HFF-Myc (cell line): ENCODE data around the gene HSPB6.

Experiments
- DNase-seq: peaks from one replicate; pipeline ENCODE4 v3.0.0-alpha.2; 2011; ENCODE audit warnings: low read depth; ENCODE audit errors: extremely low read depth
- H3K4me3 ChIP-seq: replicated peaks from 2 replicates; pipeline ENCODE4 v1.5.1; 2011; ENCODE audit warnings: low read depth, mild to moderate bottlenecking, control low read depth, low read length
- TF ChIP-seq, protein P1 (sequence below): IDR thresholded peaks from 2 replicates; pipeline ENCODE4 v1.5.1; 2012; ENCODE audit warnings: mild to moderate bottlenecking, low read depth, low read length, control low read depth; ENCODE audit errors: missing control alignments

The HSPB6 gene

GRCh38 chr19:35732540-35733179, 24.2 kb downstream of the HSPB6 start:
- no peak for DNase-seq
- H3K4me3 ChIP-seq, result no peak overlapping the region
- TF ChIP-seq, protein P1, sequence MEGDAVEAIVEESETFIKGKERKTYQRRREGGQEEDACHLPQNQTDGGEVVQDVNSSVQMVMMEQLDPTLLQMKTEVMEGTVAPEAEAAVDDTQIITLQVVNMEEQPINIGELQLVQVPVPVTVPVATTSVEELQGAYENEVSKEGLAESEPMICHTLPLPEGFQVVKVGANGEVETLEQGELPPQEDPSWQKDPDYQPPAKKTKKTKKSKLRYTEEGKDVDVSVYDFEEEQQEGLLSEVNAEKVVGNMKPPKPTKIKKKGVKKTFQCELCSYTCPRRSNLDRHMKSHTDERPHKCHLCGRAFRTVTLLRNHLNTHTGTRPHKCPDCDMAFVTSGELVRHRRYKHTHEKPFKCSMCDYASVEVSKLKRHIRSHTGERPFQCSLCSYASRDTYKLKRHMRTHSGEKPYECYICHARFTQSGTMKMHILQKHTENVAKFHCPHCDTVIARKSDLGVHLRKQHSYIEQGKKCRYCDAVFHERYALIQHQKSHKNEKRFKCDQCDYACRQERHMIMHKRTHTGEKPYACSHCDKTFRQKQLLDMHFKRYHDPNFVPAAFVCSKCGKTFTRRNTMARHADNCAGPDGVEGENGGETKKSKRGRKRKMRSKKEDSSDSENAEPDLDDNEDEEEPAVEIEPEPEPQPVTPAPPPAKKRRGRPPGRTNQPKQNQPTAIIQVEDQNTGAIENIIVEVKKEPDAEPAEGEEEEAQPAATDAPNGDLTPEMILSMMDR, result no peak

DNA sequence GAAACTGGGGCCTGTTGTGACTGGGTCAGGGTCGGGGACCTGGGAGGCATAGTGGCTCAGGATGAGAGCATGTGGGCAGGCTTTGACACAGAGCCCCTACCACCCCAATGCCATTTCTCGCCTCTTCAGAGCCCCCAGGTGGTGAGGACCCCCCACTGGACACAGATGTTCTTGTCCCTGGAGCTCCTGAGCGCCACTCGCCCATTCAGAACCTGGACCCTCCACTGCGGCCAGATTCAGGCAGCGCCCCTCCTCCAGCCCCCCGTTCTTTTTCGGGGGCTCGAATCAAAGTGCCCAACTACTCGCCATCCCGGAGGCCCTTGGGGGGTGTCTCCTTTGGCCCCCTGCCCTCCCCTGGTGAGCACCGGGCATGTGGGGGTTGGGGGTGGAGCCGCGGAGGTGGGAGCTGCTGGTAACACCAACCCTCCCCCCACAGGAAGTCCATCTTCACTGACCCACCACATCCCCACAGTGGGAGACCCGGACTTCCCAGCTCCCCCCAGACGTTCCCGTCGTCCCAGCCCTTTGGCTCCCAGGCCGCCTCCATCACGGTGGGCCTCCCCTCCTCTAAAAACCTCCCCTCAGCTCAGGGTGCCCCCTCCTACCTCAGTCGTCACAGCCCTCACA, 24.9 kb downstream of the HSPB6 start:
- TF ChIP-seq, protein P1, result no peak
- DNase-seq, result no peak
- H3K4me3 ChIP-seq, result no peak overlapping the region

DNA sequence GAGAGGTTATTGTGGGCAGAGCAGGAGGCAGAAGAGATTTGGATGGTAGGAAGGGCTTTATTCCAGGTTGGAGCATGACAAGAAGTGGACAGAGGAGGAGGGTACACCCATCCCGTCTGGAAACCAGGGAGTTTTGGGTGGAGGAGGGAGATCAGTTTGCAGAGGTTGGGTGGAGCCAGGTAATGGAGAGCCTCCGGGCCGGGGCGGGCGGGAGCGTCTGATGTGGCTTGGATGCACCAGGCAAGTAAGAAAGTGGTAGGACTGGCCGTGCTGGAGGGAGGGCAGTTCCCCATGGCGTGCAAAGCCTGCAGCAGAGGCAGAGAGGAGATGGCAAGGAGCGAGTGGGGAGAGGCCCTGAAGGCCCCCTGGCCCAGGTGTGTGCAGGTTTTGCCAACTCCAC, 25.5 kb downstream of the HSPB6 start:
- no peak overlapping the region for H3K4me3 ChIP-seq
- TF ChIP-seq, protein P1, result no peak
- DNase-seq, result no peak

- TF ChIP-seq, protein P1, result no peak
- H3K4me3 ChIP-seq, result no peak overlapping the region
- DNase-seq, result no peak
Observed at GRCh38 chr19:35730326-35730725, 26.5 kb downstream of the HSPB6 start.

DNA sequence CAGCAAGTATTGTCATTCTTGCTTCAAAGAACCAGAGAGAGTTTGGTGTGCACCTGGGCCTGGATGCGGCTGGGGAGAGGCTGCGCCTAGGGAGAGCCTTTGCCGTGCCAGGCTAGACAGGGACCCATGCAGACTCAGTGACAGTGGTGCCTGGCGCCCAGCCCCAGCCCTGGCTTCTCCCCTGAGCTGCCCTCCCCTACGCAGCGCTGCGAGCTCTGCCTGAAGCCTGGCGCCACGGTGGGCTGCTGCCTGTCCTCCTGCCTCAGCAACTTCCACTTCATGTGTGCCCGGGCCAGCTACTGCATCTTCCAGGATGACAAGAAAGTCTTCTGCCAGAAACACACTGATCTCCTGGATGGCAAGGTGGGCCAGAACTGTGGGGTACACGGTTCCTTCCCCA, 27.1 kb downstream of the HSPB6 start:
- no peak overlapping the region for H3K4me3 ChIP-seq
- DNase-seq, result no peak
- TF ChIP-seq, protein P1, result no peak

DNA sequence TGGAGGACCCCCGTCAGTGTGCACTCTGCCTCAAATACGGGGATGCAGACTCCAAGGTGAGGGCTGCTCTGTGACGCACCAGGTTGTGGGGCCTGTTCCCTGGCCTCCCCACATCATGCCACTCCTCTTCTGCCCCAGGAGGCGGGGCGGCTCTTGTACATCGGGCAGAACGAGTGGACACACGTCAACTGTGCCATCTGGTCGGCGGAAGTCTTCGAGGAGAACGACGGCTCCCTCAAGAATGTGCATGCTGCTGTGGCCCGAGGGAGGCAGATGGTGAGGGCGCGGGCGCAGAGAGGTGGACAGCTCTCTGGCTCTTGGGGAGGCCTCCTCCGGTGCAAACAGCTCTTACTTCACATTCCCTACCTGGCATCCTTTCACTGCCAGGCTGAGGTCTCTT, 27.8 kb downstream of the HSPB6 start:
- TF ChIP-seq, protein P1, result no peak
- no peak for DNase-seq

More for the DNA sequence above, 27.8 kb downstream of the HSPB6 start:
- no peak overlapping the region for H3K4me3 ChIP-seq
